Upper lobe of left lung (tissue), 6 donors: ENCODE data around the gene NFKBIZ. TPM values are rescaled to one million over a fixed set of nuclear protein-coding genes. Genes with fewer than 3 reads are reported as not detected.
"Not testable (repeated sequence)": the region's sequence is repeated elsewhere in the genome, so short reads cannot be mapped to it uniquely, and the experiment has no call there.

Source experiments
- ATAC-seq, 2 donors: fragments of 200-7000 bp; cut with Tn5 transposase; one replicate each; pipeline ENCODE4 v1.9.1; 2022; ENCODE audit warnings: mild to moderate bottlenecking in 2 of 2, moderate library complexity in 2 of 2; ENCODE audit not compliant: low FRiP score in 2 of 2
- DNase-seq, 2 donors: peaks; one replicate each; pipeline ENCODE4 v3.0.0-alpha.2; 2019 to 2020
- H3K27ac ChIP-seq, 4 donors: fragments of 200-600 bp; sonication (generic); one replicate each; pipeline ENCODE4 v1.5.1; 2016 to 2019
- H3K27me3 ChIP-seq, 4 donors: fragments of 200-600 bp; sonication (generic); one replicate each; pipeline ENCODE4 v1.5.1; 2017 to 2019
- H3K36me3 ChIP-seq, 4 donors: fragments of 200-600 bp; sonication (generic); one replicate each; pipeline ENCODE4 v1.5.1; 2016 to 2019
- H3K4me1 ChIP-seq, 4 donors: fragments of 200-600 bp; sonication (generic); one replicate each; pipeline ENCODE4 v1.5.1; 2018 to 2019
- H3K4me3 ChIP-seq, 4 donors: fragments of 200-600 bp; sonication (generic); one replicate each; pipeline ENCODE4 v1.5.1; 2017 to 2019; ENCODE audit warnings: mild to moderate bottlenecking in 2 of 4, moderate library complexity in 1 of 4
- H3K9me3 ChIP-seq, 4 donors: fragments of 200-600 bp; sonication (generic); one replicate each; pipeline ENCODE4 v1.5.1; 2018 to 2019
- CTCF ChIP-seq, 6 experiments: fragments of 450-650 bp in 4 of 6; fragments of 200-600 bp in 2 of 6; sonication (generic) in 2 of 6; IDR thresholded peaks; one replicate each; pipeline ENCODE4 v1.5.1; 2016 to 2019; ENCODE audit warnings: antibody characterized with exemption in 6 of 6
- EP300 ChIP-seq, 4 donors: sonication (generic); formaldehyde crosslinking; IDR thresholded peaks; one replicate each; pipeline ENCODE4 v1.5.1; 2017; ENCODE audit warnings: antibody characterized with exemption in 4 of 4, control low read depth in 2 of 4
- POLR2A ChIP-seq, 4 donors: fragments of 450-650 bp; IDR thresholded peaks; one replicate each; pipeline ENCODE4 v1.5.1; 2016 to 2017; ENCODE audit warnings: antibody characterized with exemption in 4 of 4, mild to moderate bottlenecking in 2 of 4
- POLR2AphosphoS5 ChIP-seq, 2 donors: sonication (generic); formaldehyde crosslinking; IDR thresholded peaks; one replicate each; pipeline ENCODE4 v1.5.1; 2017; ENCODE audit warnings: antibody characterized with exemption in 2 of 2
- WGBS, 2 donors: methylation state at CpG; one replicate each; pipeline ENCODE4 v1.1.5; 2017 to 2018; 5-methylcytosine and 5-hydroxymethylcytosine counted together
- total RNA-seq, 6 donors: library from RNA; depleted of rRNA in 4 of 6; stranded (reverse); fragments of >200 nt in 4 of 6; gene quantifications; one replicate each; pipeline versions ENCODE4 v1.1.0 to v1.2.1, GENCODE V29; 2016 to 2021
- donor health status: DM: no; HTN: no; CAD: no; lungs with moderate emphysema.
- donor health status: DM: no; HTN: yes; CAD: no; lungs with severe emphysema.

Gene NFKBIZ
- total RNA-seq, 6 donors from 2014 or later: 76.1 to 270 (median 106) TPM

GRCh38 chr3:101862416-101863165, 13.3 kb downstream of the NFKBIZ start:
- Histone ChIP-seq H3K9me3 (no peaks in the 10 kb centered on the region), H3K4me1 (peaks cover under 1 to 19% (median 3%) of the 10 kb centered on the region in 4 donors), H3K36me3 (peaks cover 29 to 51% (median 34%) of the 10 kb centered on the region in 4 donors), H3K27me3 (no peaks in the 10 kb centered on the region), H3K4me3 (no peak overlapping the region), H3K27ac (peak overlapping the region in 1 of 4 donors; percentile 15)
- TF ChIP-seq EP300 (IDR thresholded peaks at IDR 0.05) (no peak), CTCF (IDR thresholded peaks at IDR 0.05) (no peak), POLR2A (IDR thresholded peaks at IDR 0.05) (no peak), POLR2AphosphoS5 (IDR thresholded peaks at IDR 0.05) (no peak)
- DNase-seq: no peak
- ATAC-seq: peak in 1 of 2 donors; percentile 20
- WGBS, 2 donors: 79 to 81% methylated on average over 3 of the region's 3 CpGs

GRCh38 chr3:101864926-101865325, 15.6 kb downstream of the NFKBIZ start:
- ATAC-seq, DNase-seq, H3K4me3 ChIP-seq, H3K27me3 ChIP-seq, H3K27ac ChIP-seq, H3K9me3 ChIP-seq: not testable (repeated sequence)
- WGBS, 2 donors: 93 to 98% methylated on average over 7 of the region's 7 CpGs
- Histone ChIP-seq H3K36me3 (peaks cover 7 to 28% (median 15%) of the 10 kb centered on the region in 4 donors), H3K4me1 (peaks cover 0 to 26% (median 10%) of the 10 kb centered on the region in 4 donors)

- Histone ChIP-seq H3K4me3 (no peak overlapping the region), H3K27me3 (no peaks in the 10 kb centered on the region), H3K4me1 (peaks cover 0 to 26% (median 10%) of the 10 kb centered on the region in 4 donors), H3K27ac (peak overlapping the region in 1 of 4 donors; percentile 40), H3K9me3 (no peaks in the 10 kb centered on the region), H3K36me3 (peaks cover 0 to 18% (median 7%) of the 10 kb centered on the region in 4 donors)
- ATAC-seq: no peak
- TF ChIP-seq CTCF (IDR thresholded peaks at IDR 0.05) (peak in 1 of 6 experiments; percentile 9), POLR2AphosphoS5 (IDR thresholded peaks at IDR 0.05) (no peak)
- peak in 1 of 2 donors; percentile 48 for DNase-seq
- 35 to 64% methylated on average over 5 of the region's 5 CpGs for WGBS, 2 donors
Observed at GRCh38 chr3:101865751-101866509, 16.6 kb downstream of the NFKBIZ start.

- no peaks in the 10 kb centered on the region for H3K9me3 ChIP-seq
- no peaks in the 10 kb centered on the region for H3K27me3 ChIP-seq
- peaks cover 0 to 26% (median 10%) of the 10 kb centered on the region in 4 donors for H3K4me1 ChIP-seq
- no peak for ATAC-seq
- TF ChIP-seq EP300 (IDR thresholded peaks at IDR 0.05) (no peak), POLR2AphosphoS5 (IDR thresholded peaks at IDR 0.05) (no peak), CTCF (IDR thresholded peaks at IDR 0.05) (no peak), POLR2A (IDR thresholded peaks at IDR 0.05) (no peak)
- H3K36me3 ChIP-seq: peaks cover 0 to 5% (median 0%) of the 10 kb centered on the region in 4 donors
- no peak for DNase-seq
- no peak overlapping the region for H3K4me3 ChIP-seq
- peak overlapping the region in 1 of 4 donors; percentile 49 for H3K27ac ChIP-seq
Observed at GRCh38 chr3:101867511-101867910, 18.2 kb downstream of the NFKBIZ start.

GRCh38 chr3:101867996-101868395, 18.7 kb downstream of the NFKBIZ start:
- whole genome bisulfite sequencing, 2 donors: 46 to 90% methylated on average over 2 of the region's 2 CpGs
- ATAC-seq (no peak), DNase-seq (no peak)
- H3K27me3 ChIP-seq: no peaks in the 10 kb centered on the region
- H3K9me3 ChIP-seq: no peaks in the 10 kb centered on the region
- peaks cover 0 to under 1% (median 0%) of the 10 kb centered on the region in 4 donors for H3K36me3 ChIP-seq
- H3K4me3 ChIP-seq: no peak overlapping the region
- H3K4me1 ChIP-seq: peaks cover 0 to 26% (median 10%) of the 10 kb centered on the region in 4 donors
- peak overlapping the region in 2 of 4 donors; percentile 9 to 49 for H3K27ac ChIP-seq
- TF ChIP-seq CTCF (IDR thresholded peaks at IDR 0.05) (no peak), POLR2AphosphoS5 (IDR thresholded peaks at IDR 0.05) (no peak), EP300 (IDR thresholded peaks at IDR 0.05) (no peak), POLR2A (IDR thresholded peaks at IDR 0.05) (no peak)
